ENCODE data around the gene ISLR2. TPM values are rescaled to one million over a fixed set of nuclear protein-coding genes. Genes with fewer than 3 reads are reported as not detected.

Gene ISLR2
- total RNA-seq, 2 experiments from 2014 or later, result not detected

DNA sequence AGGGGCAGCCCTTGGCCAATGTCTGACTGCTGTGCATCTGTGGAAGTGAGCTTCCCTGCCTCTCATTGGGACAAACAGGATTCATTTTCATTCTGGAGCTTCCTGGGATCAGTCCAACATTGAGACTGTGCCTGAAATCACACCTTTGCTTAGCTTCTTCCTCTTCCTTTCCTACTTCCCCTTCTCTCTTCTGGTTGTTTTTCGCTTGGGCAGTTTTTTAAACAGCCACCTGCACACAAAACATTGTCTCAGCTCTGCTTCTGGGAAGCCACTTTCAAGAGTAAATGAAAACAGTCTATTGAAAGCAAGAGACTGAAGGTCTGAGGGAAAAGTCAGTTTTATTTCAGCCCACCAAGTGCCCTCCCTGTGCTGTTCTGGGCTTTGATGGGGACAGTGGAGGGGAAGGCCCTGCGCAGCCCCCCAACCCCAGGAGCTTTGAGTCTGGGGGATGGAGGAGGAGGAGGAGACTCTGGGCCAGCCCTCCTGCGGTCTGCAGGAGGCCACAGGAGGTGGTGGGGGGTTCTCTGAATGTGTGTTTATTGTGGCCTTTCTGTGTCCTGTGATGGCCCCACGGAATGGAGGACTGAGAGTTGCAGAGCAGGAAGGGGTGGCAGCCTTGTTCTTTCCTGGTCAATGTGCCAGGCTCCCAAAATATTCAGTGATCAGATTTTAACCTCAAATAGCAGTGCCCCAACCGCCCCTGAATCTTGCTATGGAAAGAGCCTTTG, 7.8 kb upstream of the ISLR2 start:
- DNase-seq (no peak), ATAC-seq (ENCODE audit: low read depth) (no peak)
- Mint-ChIP-seq H3K27ac (no peak overlapping the region), H3K9me3 (no peaks in the 10 kb centered on the region), H3K36me3 (no peaks in the 10 kb centered on the region), H3K27me3 (peaks cover 37% of the 10 kb centered on the region), H3K4me1 (peaks cover 6% of the 10 kb centered on the region), H3K4me3 (no peak overlapping the region)
- POLR2A ChIA-PET, result no interaction called here

DNA sequence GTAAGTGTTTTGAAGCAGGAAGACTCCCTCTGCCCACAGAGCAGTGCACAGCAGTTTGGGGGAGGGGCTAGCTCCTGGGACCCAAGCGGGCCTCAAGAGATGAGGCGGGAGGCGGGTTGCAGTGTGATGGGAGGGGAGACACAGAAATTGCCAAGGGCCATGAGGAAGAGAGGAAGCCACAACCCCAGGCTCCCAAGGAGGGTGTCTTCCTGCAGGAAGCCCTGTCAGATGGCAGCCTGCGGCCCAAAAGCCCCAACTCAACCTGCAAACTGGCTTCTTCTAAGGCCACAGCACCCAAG, 7.3 kb upstream of the ISLR2 start:
- Mint-ChIP-seq H3K27ac (no peak overlapping the region), H3K36me3 (no peaks in the 10 kb centered on the region), H3K9me3 (no peaks in the 10 kb centered on the region), H3K4me3 (no peak overlapping the region), H3K4me1 (peaks cover 8% of the 10 kb centered on the region), H3K27me3 (peaks cover 41% of the 10 kb centered on the region)
- POLR2A ChIA-PET, result no interaction called here
- DNase-seq, result no peak
- no peak for ATAC-seq (ENCODE audit: low read depth)

DNA sequence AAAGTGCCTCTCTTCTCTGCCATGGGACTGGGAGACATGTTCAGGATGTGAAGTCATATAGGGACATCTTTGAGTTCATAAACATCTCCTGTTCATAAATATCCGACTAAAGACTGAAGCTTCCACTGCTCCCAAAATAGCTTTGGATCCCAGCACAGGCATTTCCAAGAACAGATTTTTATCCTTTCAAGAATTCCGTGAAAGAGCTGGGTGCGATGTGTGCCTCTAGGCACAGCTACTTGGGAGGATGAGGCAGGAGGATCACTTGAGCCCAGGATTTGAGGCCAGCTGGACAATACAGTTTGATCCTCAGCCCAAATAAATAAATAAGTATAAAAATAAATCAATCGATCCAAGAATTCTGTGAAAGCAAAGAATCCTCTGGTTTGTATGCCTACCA, 6.7 kb upstream of the ISLR2 start:
- Mint-ChIP-seq H3K27me3 (peaks cover 46% of the 10 kb centered on the region), H3K36me3 (no peaks in the 10 kb centered on the region), H3K9me3 (no peaks in the 10 kb centered on the region), H3K4me3 (no peak overlapping the region), H3K27ac (no peak overlapping the region), H3K4me1 (peaks cover 8% of the 10 kb centered on the region)
- no peak for ATAC-seq (ENCODE audit: low read depth)
- POLR2A ChIA-PET, result no interaction called here
- no peak for DNase-seq

DNA sequence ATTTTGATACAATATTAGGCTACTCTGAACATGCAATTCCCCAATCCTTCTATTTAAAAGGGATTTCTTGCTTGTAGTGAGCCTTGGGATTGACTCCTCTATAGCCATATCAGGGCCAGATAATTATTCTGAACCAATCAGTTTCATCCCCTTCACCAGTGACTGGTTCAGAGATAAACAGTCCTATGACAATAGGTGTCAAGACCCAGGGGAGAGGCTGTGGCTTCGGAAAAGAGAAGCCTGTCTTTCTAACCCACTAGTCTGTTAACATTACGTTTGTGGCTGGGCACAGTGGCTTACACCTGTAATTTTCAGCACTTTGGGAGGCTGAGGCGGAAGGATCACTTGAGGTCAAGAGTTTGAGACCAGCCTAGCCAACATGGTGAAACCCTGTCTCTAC, 6.2 kb upstream of the ISLR2 start:
- Mint-ChIP-seq H3K27me3 (peaks cover 51% of the 10 kb centered on the region), H3K36me3 (no peaks in the 10 kb centered on the region), H3K4me1 (peaks cover 8% of the 10 kb centered on the region), H3K4me3 (no peak overlapping the region), H3K9me3 (no peaks in the 10 kb centered on the region), H3K27ac (no peak overlapping the region)
- POLR2A ChIA-PET, result no interaction called here
- ATAC-seq (ENCODE audit: low read depth), result no peak
- no peak for DNase-seq

DNA sequence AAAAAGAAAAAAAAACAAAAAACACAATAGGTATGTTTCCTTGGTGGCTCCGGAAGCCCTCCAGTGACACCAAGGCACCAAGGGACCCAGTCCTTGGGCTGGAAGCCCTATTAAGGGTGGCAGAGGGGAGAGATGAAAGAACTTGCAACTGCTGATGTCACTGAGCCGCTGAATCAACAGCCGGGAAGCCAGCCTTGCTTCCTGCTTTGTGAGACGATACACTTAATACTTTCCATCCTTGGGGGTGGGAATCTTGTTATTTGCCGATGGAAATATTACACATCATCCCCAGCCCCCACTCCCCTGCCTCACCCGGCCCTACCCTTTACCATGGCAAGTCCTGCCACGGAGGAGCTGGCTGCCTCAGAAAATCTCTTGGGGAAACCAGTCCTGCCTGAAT, 5.6 kb upstream of the ISLR2 start:
- H3K4me3 Mint-ChIP-seq, result no peak overlapping the region
- no peaks in the 10 kb centered on the region for H3K9me3 Mint-ChIP-seq
- no peak overlapping the region for H3K27ac Mint-ChIP-seq
- peaks cover 55% of the 10 kb centered on the region for H3K27me3 Mint-ChIP-seq
- DNase-seq (no peak), ATAC-seq (ENCODE audit: low read depth) (no peak)
- POLR2A ChIA-PET, result no interaction called here
- H3K4me1 Mint-ChIP-seq, result peaks cover 12% of the 10 kb centered on the region
- peaks cover 1% of the 10 kb centered on the region for H3K36me3 Mint-ChIP-seq

DNA sequence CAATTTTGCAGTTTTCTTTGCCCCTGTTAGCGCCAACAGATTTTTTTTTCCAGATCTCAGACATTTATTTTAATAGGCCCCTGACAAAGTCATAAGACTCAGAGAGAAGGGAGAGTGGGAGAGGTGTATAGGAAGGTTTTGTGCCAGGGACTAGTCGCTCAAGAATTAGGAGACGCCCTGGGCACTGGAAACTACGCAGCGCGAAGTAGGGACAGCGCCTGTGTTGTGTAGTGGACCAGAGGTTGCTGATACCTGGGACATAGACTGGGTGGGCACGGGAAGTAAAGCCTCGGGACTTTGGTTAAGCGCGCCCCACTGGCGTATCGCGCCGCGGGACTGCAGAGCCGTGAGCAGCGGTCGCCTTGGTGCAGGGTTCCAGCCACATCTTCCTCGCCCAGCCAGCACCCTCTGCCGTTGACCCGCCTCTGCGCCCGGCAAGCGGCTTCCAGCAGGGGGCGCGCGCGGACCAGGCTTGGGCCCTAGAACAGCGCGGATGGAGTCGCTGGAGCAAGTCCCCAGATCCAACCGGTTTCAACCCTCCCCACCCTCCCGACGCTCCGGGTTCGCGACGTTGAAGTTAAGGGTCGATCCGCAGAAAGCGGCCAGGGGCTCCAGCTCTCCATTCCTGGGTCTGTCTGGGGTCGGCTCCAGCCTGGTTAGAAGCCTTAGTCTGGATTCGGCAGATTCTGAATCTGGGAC, 3.0 kb upstream of the ISLR2 start:
- no peaks in the 10 kb centered on the region for H3K9me3 Mint-ChIP-seq
- ATAC-seq (ENCODE audit: low read depth) (peak; percentile 94), DNase-seq (peak; percentile 96)
- POLR2A ChIA-PET, result interaction anchor here (1.0 to 1.5 kb wide), 3 partner anchors 180 to 195 kb away, joined by 3 to 4 read pairs (median 4); no protein-coding TSS in a partner anchor
- H3K27ac Mint-ChIP-seq, result no peak overlapping the region
- H3K4me3 Mint-ChIP-seq, result peak overlapping the region; percentile 67
- H3K4me1 Mint-ChIP-seq, result peaks cover 16% of the 10 kb centered on the region
- H3K36me3 Mint-ChIP-seq, result peaks cover 1% of the 10 kb centered on the region
- peaks cover 70% of the 10 kb centered on the region for H3K27me3 Mint-ChIP-seq

DNA sequence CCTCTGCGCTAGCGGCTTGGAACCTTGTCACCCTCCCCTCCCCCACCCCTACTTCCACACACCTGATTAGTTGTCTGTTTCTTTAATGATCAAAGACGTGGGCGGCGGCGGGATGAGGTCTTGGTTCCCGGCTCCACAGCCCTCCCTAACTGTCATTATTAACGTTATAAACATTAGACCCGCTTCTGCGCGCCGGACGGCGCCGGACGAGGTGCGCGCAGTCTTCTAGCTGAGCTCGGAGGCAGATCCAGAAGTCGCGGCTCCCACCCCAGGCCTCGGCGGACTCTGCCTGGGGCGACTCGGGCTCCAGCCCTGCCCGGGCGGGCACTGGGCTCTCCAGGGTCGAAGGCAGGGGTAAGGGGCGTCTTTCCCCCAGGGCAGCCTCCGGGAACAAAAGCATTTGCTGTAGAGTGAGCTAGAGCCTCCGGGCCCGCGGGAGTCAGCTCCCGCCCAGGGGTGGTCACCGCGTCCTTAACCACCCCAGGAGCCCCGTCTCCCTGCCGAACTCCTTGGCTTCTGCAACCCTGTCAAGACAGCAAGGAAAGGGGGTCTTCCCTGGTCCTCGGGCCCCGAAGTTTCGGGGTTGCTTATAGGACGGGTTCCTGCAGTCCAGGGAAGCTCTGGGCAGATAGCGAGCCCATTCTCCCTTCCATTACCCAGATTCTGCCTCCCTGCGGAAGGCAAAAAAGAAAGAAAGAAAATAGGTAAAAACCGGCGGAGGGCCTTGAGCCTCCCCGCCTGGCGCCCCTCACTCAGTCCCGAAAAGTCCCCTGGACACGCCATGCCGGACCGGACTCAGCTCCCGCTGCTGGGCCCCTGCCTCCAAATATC, 2.2 kb upstream of the ISLR2 start:
- Mint-ChIP-seq H3K4me3 (peak overlapping the region; percentile 67), H3K36me3 (peaks cover 1% of the 10 kb centered on the region), H3K4me1 (peaks cover 11% of the 10 kb centered on the region), H3K9me3 (no peaks in the 10 kb centered on the region), H3K27me3 (peaks cover 73% of the 10 kb centered on the region), H3K27ac (no peak overlapping the region)
- peak; percentile 50 for DNase-seq
- no peak for ATAC-seq (ENCODE audit: low read depth)
- POLR2A ChIA-PET, result interaction anchor here (1.0 to 1.5 kb wide), 3 partner anchors 179 to 195 kb away, joined by 3 to 4 read pairs (median 4); no protein-coding TSS in a partner anchor

DNA sequence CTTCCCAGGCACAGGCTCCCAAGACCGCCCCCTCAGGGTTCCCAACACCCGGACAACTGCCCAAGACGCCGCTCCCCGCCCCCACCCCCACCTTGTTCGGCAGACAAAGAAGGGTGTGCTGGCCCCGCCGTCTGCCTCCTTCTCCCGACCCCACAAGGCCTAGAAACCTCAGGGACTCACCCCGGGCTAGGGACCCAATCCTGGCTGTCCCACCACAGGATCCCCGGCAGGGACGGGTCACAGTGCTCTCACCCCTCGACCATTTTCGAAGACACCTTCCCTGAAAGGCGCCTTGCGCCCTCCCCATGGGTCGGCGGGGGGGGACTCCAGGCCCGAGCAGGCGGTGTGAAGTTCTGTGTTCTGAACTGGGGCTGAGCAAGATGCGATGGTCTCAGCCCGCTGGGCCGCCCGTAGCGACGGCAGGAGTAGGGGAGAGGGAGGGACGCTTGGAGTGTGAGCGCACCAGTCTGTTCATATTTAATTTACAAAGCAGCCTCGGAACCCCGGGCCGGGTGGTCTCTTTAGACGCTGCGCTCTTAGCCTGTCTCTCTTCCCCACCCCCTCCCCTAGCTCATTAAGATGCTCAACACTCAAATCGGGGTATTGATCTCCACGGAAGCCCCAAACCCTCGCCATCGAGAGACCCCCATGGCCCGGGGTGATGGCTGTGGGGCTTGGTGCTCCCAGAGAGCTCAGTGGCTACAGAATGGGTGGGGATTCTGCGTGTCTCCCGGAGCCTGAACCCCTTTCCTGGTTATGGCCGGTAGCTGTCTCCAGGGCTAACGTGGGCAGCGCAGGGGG, 1.4 kb upstream of the ISLR2 start:
- DNase-seq (peak; percentile 43), ATAC-seq (ENCODE audit: low read depth) (no peak)
- peak overlapping the region; percentile 77 for H3K27ac Mint-ChIP-seq
- POLR2A ChIA-PET, result interaction anchor here (1.2 to 1.5 kb wide), 2 partner anchors 192 to 194 kb away, joined by 3 to 4 read pairs; no protein-coding TSS in a partner anchor
- peaks cover 1% of the 10 kb centered on the region for H3K36me3 Mint-ChIP-seq
- no peaks in the 10 kb centered on the region for H3K9me3 Mint-ChIP-seq
- H3K27me3 Mint-ChIP-seq, result peaks cover 77% of the 10 kb centered on the region
- H3K4me3 Mint-ChIP-seq, result no peak overlapping the region
- peaks cover 11% of the 10 kb centered on the region for H3K4me1 Mint-ChIP-seq

DNA sequence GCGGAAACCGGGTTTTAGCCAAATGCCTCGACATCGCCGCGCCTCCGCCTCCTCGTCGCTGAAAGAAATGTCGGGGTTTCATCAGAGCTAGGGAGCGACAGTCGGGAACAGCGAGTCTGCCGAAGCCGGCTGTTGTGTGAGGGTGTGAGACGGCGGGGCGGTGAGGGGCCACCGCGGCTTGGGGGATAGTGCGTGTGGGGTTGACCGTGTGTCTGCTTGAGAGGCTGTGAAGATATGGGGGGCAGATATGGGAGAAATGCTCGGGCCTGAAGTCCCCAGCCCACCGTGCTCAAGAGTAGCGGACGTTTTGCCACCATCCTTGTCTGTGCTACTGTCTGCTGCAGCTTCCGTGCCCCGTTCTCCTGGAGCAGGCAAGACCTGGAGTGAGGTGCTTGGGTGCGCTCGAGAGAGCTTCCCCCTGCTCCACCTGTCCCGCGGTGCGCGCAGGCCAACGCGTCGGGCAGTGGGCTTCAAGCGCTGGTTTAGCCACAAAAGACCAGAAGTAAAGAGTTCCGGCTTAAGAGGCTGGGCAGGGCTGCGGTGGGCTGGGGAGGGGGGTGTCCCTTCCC, 716 bp upstream of the ISLR2 start:
- peak; percentile 39 for DNase-seq
- peaks cover 12% of the 10 kb centered on the region for H3K4me1 Mint-ChIP-seq
- H3K36me3 Mint-ChIP-seq, result peaks cover 1% of the 10 kb centered on the region
- POLR2A ChIA-PET, result no interaction called here
- H3K9me3 Mint-ChIP-seq, result no peaks in the 10 kb centered on the region
- no peak overlapping the region for H3K4me3 Mint-ChIP-seq
- peaks cover 81% of the 10 kb centered on the region for H3K27me3 Mint-ChIP-seq
- no peak for ATAC-seq (ENCODE audit: low read depth)
- peak overlapping the region; percentile 77 for H3K27ac Mint-ChIP-seq

DNA sequence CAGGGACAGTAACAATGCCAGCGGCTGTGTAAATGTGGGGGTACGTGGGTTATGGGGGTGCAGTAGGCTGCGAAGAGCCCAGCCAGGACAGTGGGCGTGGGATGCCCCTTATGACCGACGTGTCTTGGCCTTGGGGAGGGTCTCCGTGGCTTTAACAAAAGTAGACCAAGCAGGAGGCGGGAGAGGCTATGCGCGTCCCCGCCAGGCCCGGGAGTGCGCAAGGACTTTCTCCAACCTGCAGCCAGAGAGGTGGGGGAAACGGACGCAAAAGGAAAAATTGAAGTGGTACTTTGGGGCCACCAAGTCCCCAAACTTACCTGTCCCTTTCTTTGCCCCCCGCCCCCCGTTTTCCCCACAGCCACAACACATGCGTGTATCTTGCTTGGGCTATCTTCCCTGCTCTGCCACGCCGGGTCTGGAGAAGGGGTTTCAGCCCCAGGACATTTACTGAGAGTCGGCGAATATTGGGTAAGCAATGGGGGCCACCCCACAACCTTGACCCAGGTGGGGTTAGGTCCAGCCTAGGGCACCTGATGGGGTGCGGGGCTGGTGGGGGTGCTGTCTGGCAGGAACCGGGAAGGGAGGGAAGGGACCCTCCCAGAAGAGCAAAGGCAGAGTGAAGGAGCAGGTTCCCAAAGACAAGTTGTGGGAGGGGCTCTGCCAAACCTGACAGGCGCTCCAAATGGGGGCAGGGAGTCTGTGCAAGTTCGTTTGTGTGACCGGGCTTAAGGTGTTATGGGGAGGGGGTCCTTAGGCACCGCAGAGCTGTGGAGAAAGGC, 652 bp downstream of the ISLR2 start:
- peaks cover 16% of the 10 kb centered on the region for H3K4me1 Mint-ChIP-seq
- H3K4me3 Mint-ChIP-seq, result no peak overlapping the region
- POLR2A ChIA-PET, result interaction anchor here (0.7 kb wide), 1 partner anchor 1237 kb away, joined by 3 read pairs; no protein-coding TSS in a partner anchor
- peaks cover 1% of the 10 kb centered on the region for H3K36me3 Mint-ChIP-seq
- peaks cover 85% of the 10 kb centered on the region for H3K27me3 Mint-ChIP-seq
- no peak for ATAC-seq (ENCODE audit: low read depth)
- DNase-seq, result no peak
- H3K9me3 Mint-ChIP-seq, result no peaks in the 10 kb centered on the region
- peak overlapping the region; percentile 28 for H3K27ac Mint-ChIP-seq

DNA sequence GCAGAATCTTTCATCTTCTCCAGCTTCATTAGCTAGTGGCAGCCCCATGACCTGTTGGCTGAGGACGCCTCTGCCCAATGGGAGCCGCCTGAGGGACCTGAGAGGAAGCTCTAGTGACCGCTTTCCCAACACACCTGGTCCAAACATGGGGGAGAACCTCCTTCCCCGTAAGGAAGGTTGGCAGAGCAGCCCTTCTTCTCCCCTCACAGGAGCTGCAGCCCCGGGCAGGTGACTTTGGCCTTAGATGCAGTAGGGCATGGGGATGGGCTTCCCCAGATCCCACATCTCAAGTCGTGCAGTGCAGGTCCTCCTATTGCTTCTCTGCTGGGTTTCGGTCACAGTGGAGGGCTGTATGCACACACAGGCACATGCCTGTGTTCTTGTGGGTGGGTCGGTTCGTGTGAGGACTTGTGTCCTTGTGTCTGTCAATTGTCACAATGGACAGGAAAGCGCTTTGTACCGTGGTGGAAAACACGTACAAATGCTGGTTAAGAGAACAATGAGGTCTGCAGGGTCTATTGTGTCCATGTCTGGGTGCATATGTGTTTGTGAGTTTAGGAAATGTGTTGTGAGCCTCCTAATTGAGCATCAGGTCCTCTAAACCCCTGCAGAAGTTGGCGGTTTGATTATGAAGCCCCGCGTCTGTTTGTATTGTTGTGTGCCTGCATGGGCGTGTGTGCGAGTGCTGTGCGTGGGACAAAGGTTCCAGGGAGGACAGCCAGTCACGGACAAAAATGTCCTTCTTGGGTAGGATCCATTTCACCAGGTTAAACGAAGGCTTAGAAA, 1.4 kb downstream of the ISLR2 start:
- Mint-ChIP-seq H3K27ac (peak overlapping the region; percentile 20), H3K36me3 (peaks cover 1% of the 10 kb centered on the region), H3K27me3 (peaks cover 90% of the 10 kb centered on the region), H3K4me1 (peaks cover 19% of the 10 kb centered on the region), H3K4me3 (peak overlapping the region; percentile 13), H3K9me3 (no peaks in the 10 kb centered on the region)
- POLR2A ChIA-PET, result no interaction called here
- peak; percentile 38 for DNase-seq
- ATAC-seq (ENCODE audit: low read depth), result no peak
